ENCODE data around the gene FLAD1.

The FLAD1 gene

DNA sequence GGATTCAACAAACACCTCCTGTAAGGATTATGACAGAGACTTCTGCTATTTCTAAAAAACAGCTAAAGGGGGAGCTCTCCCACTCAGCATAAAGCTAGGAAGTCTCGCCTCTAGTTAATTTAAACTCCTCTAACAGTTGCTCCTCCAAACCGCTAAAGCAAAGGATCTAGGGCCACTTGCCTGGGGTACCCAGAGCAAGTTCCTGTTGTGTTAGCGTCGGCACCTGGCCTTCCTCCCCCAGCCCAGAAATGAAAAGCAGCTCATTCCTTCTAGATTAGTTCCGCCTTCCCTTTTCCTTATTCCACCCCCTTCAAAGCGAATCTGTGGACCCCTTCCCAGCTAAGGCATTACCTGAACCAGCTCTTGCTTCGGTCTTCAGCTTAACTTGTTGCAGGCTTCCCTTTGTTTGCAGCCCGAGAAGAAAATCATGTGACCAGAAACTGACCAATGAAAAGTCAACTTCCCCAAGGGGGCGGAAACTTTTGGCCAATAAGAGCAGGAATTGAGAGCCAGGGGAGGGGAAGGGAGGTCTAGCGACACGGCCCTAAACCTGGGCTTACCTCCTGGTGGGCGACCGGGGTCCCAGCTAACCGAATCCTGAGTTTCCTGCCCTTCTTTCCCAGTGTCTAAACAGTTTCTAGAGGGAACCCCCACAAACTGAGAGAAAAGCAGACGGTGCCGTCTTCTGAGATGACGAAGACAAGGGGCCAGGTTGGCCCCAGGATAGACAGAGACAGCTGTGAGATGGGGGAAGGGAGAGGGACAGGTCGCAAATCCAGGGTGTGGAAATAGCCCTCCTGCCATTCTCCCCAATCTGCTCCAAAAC lies 27.2 kb upstream of the FLAD1 start, which contains the start of gene PBXIP1 (continued):
- TF ChIP-seq, protein P1, sequence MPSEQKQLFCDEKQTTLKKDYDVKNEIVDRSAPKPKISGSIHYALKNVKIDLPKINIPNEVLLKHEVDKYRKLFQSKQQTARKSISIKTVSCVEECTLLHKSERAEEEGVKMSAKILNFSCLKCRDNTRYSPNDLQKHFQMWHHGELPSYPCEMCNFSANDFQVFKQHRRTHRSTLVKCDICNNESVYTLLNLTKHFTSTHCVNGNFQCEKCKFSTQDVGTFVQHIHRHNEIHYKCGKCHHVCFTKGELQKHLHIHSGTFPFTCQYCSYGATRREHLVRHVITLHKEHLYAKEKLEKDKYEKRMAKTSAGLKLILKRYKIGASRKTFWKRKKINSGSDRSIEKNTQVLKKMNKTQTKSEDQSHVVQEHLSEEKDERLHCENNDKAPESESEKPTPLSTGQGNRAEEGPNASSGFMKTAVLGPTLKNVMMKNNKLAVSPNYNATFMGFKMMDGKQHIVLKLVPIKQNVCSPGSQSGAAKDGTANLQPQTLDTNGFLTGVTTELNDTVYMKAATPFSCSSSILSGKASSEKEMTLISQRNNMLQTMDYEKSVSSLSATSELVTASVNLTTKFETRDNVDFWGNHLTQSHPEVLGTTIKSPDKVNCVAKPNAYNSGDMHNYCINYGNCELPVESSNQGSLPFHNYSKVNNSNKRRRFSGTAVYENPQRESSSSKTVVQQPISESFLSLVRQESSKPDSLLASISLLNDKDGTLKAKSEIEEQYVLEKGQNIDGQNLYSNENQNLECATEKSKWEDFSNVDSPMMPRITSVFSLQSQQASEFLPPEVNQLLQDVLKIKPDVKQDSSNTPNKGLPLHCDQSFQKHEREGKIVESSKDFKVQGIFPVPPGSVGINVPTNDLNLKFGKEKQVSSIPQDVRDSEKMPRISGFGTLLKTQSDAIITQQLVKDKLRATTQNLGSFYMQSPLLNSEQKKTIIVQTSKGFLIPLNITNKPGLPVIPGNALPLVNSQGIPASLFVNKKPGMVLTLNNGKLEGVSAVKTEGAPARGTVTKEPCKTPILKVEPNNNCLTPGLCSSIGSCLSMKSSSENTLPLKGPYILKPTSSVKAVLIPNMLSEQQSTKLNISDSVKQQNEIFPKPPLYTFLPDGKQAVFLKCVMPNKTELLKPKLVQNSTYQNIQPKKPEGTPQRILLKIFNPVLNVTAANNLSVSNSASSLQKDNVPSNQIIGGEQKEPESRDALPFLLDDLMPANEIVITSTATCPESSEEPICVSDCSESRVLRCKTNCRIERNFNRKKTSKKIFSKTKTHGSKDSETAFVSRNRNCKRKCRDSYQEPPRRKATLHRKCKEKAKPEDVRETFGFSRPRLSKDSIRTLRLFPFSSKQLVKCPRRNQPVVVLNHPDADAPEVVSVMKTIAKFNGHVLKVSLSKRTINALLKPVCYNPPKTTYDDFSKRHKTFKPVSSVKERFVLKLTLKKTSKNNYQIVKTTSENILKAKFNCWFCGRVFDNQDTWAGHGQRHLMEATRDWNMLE (tag by site-specific recombination; conservative IDR thresholded peaks at IDR 0.05; ENCODE audit: low read depth): no peak
- no peak for TF ChIP-seq ZNF140 (tag by site-specific recombination; IDR thresholded peaks at IDR 0.05)
- TF ChIP-seq ZNF529 (tag by site-specific recombination; IDR thresholded peaks at IDR 0.05; ENCODE audit: insufficient replicate concordance): no peak
- TF ChIP-seq, protein P2, sequence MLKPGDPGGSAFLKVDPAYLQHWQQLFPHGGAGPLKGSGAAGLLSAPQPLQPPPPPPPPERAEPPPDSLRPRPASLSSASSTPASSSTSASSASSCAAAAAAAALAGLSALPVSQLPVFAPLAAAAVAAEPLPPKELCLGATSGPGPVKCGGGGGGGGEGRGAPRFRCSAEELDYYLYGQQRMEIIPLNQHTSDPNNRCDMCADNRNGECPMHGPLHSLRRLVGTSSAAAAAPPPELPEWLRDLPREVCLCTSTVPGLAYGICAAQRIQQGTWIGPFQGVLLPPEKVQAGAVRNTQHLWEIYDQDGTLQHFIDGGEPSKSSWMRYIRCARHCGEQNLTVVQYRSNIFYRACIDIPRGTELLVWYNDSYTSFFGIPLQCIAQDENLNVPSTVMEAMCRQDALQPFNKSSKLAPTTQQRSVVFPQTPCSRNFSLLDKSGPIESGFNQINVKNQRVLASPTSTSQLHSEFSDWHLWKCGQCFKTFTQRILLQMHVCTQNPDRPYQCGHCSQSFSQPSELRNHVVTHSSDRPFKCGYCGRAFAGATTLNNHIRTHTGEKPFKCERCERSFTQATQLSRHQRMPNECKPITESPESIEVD (tag by site-specific recombination; IDR thresholded peaks at IDR 0.05): no peak
- TF ChIP-seq ZNF629 (tag by site-specific recombination; IDR thresholded peaks at IDR 0.05): no peak
- TF ChIP-seq ZBTB17 (tag by site-specific recombination; IDR thresholded peaks at IDR 0.05): peak; percentile 92; the same call in 1 of the 2 replicates
- TF ChIP-seq GLIS2 (tag by site-specific recombination; IDR thresholded peaks at IDR 0.05): peak; percentile 75
- no peak for TF ChIP-seq ZSCAN23 (tag by site-specific recombination; IDR thresholded peaks at IDR 0.05)
- TF ChIP-seq ZSCAN16 (tag by site-specific recombination; IDR thresholded peaks at IDR 0.05): no peak
- TF ChIP-seq, protein P3, sequence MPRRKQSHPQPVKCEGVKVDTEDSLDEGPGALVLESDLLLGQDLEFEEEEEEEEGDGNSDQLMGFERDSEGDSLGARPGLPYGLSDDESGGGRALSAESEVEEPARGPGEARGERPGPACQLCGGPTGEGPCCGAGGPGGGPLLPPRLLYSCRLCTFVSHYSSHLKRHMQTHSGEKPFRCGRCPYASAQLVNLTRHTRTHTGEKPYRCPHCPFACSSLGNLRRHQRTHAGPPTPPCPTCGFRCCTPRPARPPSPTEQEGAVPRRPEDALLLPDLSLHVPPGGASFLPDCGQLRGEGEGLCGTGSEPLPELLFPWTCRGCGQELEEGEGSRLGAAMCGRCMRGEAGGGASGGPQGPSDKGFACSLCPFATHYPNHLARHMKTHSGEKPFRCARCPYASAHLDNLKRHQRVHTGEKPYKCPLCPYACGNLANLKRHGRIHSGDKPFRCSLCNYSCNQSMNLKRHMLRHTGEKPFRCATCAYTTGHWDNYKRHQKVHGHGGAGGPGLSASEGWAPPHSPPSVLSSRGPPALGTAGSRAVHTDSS (tag by site-specific recombination; IDR thresholded peaks at IDR 0.05): no peak
- TF ChIP-seq ZNF600 (tag by site-specific recombination; IDR thresholded peaks at IDR 0.05): no peak
- no peak for TF ChIP-seq GLI4 (tag by site-specific recombination; IDR thresholded peaks at IDR 0.05)
- TF ChIP-seq, protein P4, sequence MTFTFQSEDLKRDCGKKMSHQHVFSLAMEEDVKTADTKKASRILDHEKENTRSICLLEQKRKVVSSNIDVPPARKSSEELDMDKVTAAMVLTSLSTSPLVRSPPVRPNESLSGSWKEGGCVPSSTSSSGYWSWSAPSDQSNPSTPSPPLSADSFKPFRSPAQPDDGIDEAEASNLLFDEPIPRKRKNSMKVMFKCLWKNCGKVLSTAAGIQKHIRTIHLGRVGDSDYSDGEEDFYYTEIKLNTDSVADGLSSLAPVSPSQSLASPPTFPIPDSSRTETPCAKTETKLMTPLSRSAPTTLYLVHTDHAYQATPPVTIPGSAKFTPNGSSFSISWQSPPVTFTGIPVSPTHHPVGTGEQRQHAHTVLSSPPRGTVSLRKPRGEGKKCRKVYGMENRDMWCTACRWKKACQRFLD (tag by site-specific recombination; IDR thresholded peaks at IDR 0.05): no peak
- TF ChIP-seq, protein P5, sequence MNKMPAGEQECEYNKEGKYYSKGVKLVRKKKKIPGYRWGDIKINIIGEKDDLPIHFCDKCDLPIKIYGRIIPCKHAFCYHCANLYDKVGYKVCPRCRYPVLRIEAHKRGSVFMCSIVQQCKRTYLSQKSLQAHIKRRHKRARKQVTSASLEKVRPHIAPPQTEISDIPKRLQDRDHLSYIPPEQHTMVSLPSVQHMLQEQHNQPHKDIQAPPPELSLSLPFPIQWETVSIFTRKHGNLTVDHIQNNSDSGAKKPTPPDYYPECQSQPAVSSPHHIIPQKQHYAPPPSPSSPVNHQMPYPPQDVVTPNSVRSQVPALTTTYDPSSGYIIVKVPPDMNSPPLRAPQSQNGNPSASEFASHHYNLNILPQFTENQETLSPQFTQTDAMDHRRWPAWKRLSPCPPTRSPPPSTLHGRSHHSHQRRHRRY (tag by site-specific recombination; IDR thresholded peaks at IDR 0.05): no peak
- no peak for TF ChIP-seq KLF1 (tag by site-specific recombination; IDR thresholded peaks at IDR 0.05)
- no peak for TF ChIP-seq ZNF433 (tag by site-specific recombination; IDR thresholded peaks at IDR 0.05; ENCODE audit: low read depth)
- TF ChIP-seq ZNF138 (tag by site-specific recombination; IDR thresholded peaks at IDR 0.05; ENCODE audit: borderline replicate concordance): no peak
- no peak for TF ChIP-seq ZNF202 (tag by site-specific recombination; IDR thresholded peaks at IDR 0.05; ENCODE audit: borderline replicate concordance)
- no peak for TF ChIP-seq ZNF341 (tag by site-specific recombination; IDR thresholded peaks at IDR 0.05; ENCODE audit: low read depth)
- TF ChIP-seq ZNF510 (tag by site-specific recombination; IDR thresholded peaks at IDR 0.05; ENCODE audit: insufficient replicate concordance): no peak
- peak; percentile 100 for TF ChIP-seq ZNF335 (tag by site-specific recombination; conservative IDR thresholded peaks at IDR 0.05)
- TF ChIP-seq ZNF248 (tag by site-specific recombination; IDR thresholded peaks at IDR 0.05): no peak
- TF ChIP-seq, protein P6, sequence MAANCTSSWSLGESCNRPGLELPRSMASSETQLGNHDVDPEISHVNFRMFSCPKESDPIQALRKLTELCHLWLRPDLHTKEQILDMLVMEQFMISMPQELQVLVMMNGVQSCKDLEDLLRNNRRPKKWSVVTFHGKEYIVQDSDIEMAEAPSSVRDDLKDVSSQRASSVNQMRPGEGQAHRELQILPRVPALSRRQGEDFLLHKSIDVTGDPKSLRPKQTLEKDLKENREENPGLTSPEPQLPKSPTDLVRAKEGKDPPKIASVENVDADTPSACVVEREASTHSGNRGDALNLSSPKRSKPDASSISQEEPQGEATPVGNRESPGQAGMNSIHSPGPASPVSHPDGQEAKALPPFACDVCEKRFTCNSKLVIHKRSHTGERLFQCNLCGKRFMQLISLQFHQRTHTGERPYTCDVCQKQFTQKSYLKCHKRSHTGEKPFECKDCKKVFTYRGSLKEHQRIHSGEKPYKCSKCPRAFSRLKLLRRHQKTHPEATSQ (tag by site-specific recombination; IDR thresholded peaks at IDR 0.05): no peak
- no peak for TF ChIP-seq TRIM28 (IDR thresholded peaks at IDR 0.05; ENCODE audit: borderline replicate concordance, low read length)
- no peak for TF ChIP-seq ZBTB48 (tag by site-specific recombination; IDR thresholded peaks at IDR 0.05)

Data from HEK293 (cell line).